Hair follicular keratinocyte (primary cell): ENCODE measurements around the gene RNF181. TPM values are rescaled to one million over a fixed set of nuclear protein-coding genes. Genes with fewer than 3 reads are reported as not detected.

Experiments
- total RNA-seq: library from RNA; depleted of rRNA; stranded (reverse); fragments of >200 nt; gene quantifications from 2 replicates; pipeline ENCODE4 v1.2.3, GENCODE V29; 2015

Gene RNF181
- 158 and 222 TPM in 2 replicates for total RNA-seq

GRCh38 chr2:85595301-85596025, at the start of gene RNF181:
Gene RNF181, plus strand, starts transcription at chr2:85595745. Its CDS starts 19 bp downstream, at chr2:85595764.

GRCh38 chr2:85561280-85562212, 34.0 kb upstream of the RNF181 start, which contains the start of gene GGCX:
Gene GGCX, minus strand, starts transcription at chr2:85561493. Its CDS starts 65 bp downstream, at chr2:85561428.

DNA sequence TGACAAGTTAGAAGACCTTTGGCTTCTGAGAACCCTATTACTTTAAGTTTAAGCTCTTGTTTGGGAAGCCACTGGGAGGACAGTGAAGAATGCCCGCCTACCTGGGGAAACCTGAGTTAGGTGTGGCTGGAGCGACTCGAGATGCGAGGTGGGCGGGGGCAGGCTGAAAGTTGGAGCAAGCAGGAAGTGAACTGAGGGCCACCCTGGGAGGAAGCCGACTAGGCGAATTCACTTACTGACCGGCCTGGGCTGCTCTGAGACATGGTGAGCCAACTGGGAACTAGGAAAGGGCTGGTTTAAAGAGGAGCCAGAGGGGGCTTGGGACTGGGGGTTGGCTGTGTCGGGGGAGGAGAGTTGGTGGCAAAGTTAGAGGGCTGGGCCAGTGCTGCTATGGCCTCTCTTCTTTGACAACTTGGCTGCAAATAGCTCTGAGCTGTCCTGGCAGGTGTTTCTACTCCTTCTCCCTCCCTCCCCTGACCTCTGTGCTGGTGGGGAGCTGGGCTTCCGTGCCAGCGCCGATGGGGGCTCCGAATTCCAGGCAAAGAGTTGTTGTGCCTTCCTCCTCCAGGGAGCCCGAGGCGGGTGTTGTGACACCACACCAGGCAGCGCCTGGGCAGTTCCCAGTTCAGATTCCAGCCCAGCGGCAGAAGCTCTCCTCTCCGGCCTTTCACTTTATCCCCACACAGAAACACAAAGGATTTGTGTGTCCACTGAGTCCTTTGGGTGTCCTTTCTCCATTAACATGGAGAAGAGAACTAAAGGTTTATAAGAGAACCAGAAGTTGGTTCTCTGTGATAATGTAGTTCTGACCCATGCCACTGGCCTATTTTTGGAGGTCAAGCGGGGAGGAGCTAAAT, 17.9 kb upstream of the RNF181 start, which contains the start of gene VAMP8:
TSS of gene VAMP8 (plus strand) at position 201 of the 857 bp plus-strand sequence. CDS start at position 262, 61 bp downstream.

GRCh38 chr2:85584354-85584856, 11.1 kb upstream of the RNF181 start, which contains the start of gene VAMP5:
Gene VAMP5, plus strand, starts transcription at chr2:85584431. Its CDS starts 60 bp downstream, at chr2:85584491.

DNA sequence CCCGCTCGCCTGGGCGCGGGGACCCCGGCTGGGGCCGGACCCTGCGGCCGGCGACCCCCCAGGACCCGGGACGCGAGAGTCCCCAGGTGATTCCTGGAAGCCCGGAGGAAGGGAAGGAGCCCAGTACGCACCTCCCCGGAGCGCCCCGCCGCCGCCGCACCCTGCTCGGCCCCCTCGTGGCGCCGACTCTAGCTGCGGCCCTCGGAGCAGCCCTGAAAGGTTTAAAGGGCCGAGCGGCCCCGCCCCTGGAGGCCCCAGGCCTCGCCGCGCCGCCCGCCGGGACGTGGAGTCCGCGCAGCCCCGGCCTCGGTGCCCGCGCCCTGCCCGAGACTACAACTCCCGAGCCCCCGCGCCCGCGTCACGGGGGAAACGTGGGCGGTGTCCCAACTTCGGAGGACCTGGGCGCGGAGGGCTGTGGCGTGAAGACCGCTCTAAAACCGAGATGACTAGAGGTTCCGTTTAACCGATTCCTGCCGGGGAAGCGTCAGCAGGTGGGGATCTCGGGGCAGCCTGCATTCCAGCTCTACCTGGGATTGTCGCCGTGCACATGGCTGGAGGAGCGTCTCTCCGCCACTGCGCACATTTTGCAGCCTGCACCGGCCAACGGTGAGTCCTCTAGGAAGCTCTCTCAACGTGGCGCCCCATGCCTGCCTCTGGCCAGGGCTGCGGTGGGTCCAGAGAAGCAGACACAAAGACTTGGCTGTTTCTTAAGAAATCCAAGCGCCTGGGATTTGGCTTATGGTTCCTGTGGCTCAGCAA, 7.1 kb downstream of the RNF181 start, which contains the start of gene TMEM150A:
TSS of gene TMEM150A (minus strand) at position 223 of the 759 bp plus-strand sequence. CDS start 750 bp downstream, outside the sequence.

GRCh38 chr2:85611705-85612587, 16.4 kb downstream of the RNF181 start, which contains the start of gene C2orf68:
Gene C2orf68, minus strand, starts transcription at chr2:85612066. Its CDS starts 82 bp downstream, at chr2:85611984.

Other genes with a start within 250 kb of the RNF181 start
- 47.9 and 54.3 TPM in 2 replicates for gene RETSAT, start 241.2 kb upstream of the RNF181 start, total RNA-seq
- gene ELMOD3, start 241.0 kb upstream of the RNF181 start, total RNA-seq, result 10.7 and 16.7 TPM in 2 replicates
- 287 and 398 TPM in 2 replicates for gene CAPG, start 185.4 kb upstream of the RNF181 start, total RNA-seq
- 0.23 TPM in 1 of 2 replicates, not detected in the other for gene SH2D6, start 177.0 kb upstream of the RNF181 start, total RNA-seq
- 69.0 and 72.9 TPM in 2 replicates for gene MAT2A, start 56.6 kb upstream of the RNF181 start, total RNA-seq
- gene GGCX, start 34.3 kb upstream of the RNF181 start, total RNA-seq, result 34.0 and 34.6 TPM in 2 replicates
- 99.9 and 101 TPM in 2 replicates for gene VAMP8, start 18.2 kb upstream of the RNF181 start, total RNA-seq
- gene VAMP5, start 11.3 kb upstream of the RNF181 start, total RNA-seq, result 1.4 and 3.0 TPM in 2 replicates
- 10.4 and 12.0 TPM in 2 replicates for gene TMEM150A, start 7.0 kb downstream of the RNF181 start, total RNA-seq
- gene C2orf68, start 16.3 kb downstream of the RNF181 start, total RNA-seq, result 11.1 and 12.7 TPM in 2 replicates
- 44.0 and 72.9 TPM in 2 replicates for gene USP39, start 20.4 kb downstream of the RNF181 start, total RNA-seq
- gene SFTPB, start 72.5 kb downstream of the RNF181 start, total RNA-seq, result not detected in 2 replicates
- not detected in 2 replicates for gene GNLY, start 98.6 kb downstream of the RNF181 start, total RNA-seq
- gene ATOH8, start 158.2 kb downstream of the RNF181 start, total RNA-seq, result not detected in 2 replicates